DND-41 (cell line): ENCODE data around the gene DCLK2.

Experiments used
- EZH2 ChIP-seq: IDR thresholded peaks from 3 replicates; pipeline ENCODE4 v1.6.1; 2012; ENCODE audit warnings: borderline replicate concordance, low read depth, mild to moderate bottlenecking, moderate library complexity, low read length, inconsistent platforms; ENCODE audit not compliant: severe bottlenecking
- TF ChIP-seq, protein P1 (sequence below): IDR thresholded peaks from 2 replicates; pipeline ENCODE4 v1.5.1; 2012; ENCODE audit warnings: borderline replicate concordance, low read length, moderate library complexity, mild to moderate bottlenecking; ENCODE audit not compliant: poor library complexity, severe bottlenecking; ENCODE audit errors: extremely low read depth

DNA sequence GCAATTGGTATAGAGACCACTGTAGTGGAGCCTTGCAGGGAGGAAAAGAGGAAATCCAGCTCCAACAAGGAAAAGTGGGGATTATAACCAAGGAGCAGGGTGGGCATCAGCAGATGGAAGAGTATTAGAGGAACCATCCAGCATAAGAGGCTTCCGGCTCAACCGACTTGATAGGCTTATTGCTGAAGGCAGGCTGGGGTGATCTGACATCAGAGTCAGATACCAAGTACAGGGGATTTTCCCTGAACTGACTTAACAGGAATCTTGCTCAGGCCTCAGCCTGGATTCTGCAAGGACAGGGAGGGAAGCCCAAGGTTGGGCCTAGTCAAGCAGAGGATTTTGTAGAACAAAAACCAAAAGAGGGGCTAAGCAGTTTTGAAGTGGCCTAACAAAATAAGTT is 129.6 kb downstream of the DCLK2 start:
- TF ChIP-seq EZH2, result no peak
- TF ChIP-seq, protein P1, sequence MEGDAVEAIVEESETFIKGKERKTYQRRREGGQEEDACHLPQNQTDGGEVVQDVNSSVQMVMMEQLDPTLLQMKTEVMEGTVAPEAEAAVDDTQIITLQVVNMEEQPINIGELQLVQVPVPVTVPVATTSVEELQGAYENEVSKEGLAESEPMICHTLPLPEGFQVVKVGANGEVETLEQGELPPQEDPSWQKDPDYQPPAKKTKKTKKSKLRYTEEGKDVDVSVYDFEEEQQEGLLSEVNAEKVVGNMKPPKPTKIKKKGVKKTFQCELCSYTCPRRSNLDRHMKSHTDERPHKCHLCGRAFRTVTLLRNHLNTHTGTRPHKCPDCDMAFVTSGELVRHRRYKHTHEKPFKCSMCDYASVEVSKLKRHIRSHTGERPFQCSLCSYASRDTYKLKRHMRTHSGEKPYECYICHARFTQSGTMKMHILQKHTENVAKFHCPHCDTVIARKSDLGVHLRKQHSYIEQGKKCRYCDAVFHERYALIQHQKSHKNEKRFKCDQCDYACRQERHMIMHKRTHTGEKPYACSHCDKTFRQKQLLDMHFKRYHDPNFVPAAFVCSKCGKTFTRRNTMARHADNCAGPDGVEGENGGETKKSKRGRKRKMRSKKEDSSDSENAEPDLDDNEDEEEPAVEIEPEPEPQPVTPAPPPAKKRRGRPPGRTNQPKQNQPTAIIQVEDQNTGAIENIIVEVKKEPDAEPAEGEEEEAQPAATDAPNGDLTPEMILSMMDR, result no peak
